ENCODE measurements around the gene ALG2.

Gene ALG2

GRCh38 chr9:99183616-99184015 lies 38.1 kb downstream of the ALG2 start:
- no peaks in the 10 kb centered on the region for H3K9me3 ChIP-seq (ENCODE audit: low read length)
- H3K4me1 ChIP-seq (ENCODE audit: insufficient read depth, low read length), result peaks cover 12% of the 10 kb centered on the region
- H2AFZ ChIP-seq (ENCODE audit: low read depth, low read length), result no peak overlapping the region
- no peaks in the 10 kb centered on the region for H3K27me3 ChIP-seq (ENCODE audit: insufficient read depth, low read length)
- no peak overlapping the region for H3K4me3 ChIP-seq (ENCODE audit: low read length)
- no peaks in the 10 kb centered on the region for H3K36me3 ChIP-seq (ENCODE audit: insufficient read depth, low read length)

GRCh38 chr9:99182356-99182755 lies 39.4 kb downstream of the ALG2 start:
- no peaks in the 10 kb centered on the region for H3K36me3 ChIP-seq (ENCODE audit: insufficient read depth, low read length)
- peaks cover 12% of the 10 kb centered on the region for H3K4me1 ChIP-seq (ENCODE audit: insufficient read depth, low read length)
- no peak overlapping the region for H2AFZ ChIP-seq (ENCODE audit: low read depth, low read length)
- no peak overlapping the region for H3K4me3 ChIP-seq (ENCODE audit: low read length)
- H3K9me3 ChIP-seq (ENCODE audit: low read length), result no peaks in the 10 kb centered on the region
- H3K27me3 ChIP-seq (ENCODE audit: insufficient read depth, low read length), result no peaks in the 10 kb centered on the region

GRCh38 chr9:99181621-99182020 lies 40.1 kb downstream of the ALG2 start:
- Histone ChIP-seq H3K36me3 (ENCODE audit: insufficient read depth, low read length) (no peaks in the 10 kb centered on the region), H3K9me3 (ENCODE audit: low read length) (no peaks in the 10 kb centered on the region), H3K27me3 (ENCODE audit: insufficient read depth, low read length) (no peaks in the 10 kb centered on the region), H3K4me3 (ENCODE audit: low read length) (no peak overlapping the region), H3K4me1 (ENCODE audit: insufficient read depth, low read length) (peaks cover 18% of the 10 kb centered on the region), H2AFZ (ENCODE audit: low read depth, low read length) (no peak overlapping the region)

GRCh38 chr9:99181206-99181605 lies 40.5 kb downstream of the ALG2 start:
- Histone ChIP-seq H3K4me1 (ENCODE audit: insufficient read depth, low read length) (peaks cover 22% of the 10 kb centered on the region), H3K4me3 (ENCODE audit: low read length) (no peak overlapping the region), H3K36me3 (ENCODE audit: insufficient read depth, low read length) (no peaks in the 10 kb centered on the region), H2AFZ (ENCODE audit: low read depth, low read length) (no peak overlapping the region), H3K27me3 (ENCODE audit: insufficient read depth, low read length) (no peaks in the 10 kb centered on the region), H3K9me3 (ENCODE audit: low read length) (no peaks in the 10 kb centered on the region)

- no peaks in the 10 kb centered on the region for H3K9me3 ChIP-seq (ENCODE audit: low read length)
- H3K27me3 ChIP-seq (ENCODE audit: insufficient read depth, low read length), result no peaks in the 10 kb centered on the region
- no peaks in the 10 kb centered on the region for H3K36me3 ChIP-seq (ENCODE audit: insufficient read depth, low read length)
- peaks cover 24% of the 10 kb centered on the region for H3K4me1 ChIP-seq (ENCODE audit: insufficient read depth, low read length)
- H2AFZ ChIP-seq (ENCODE audit: low read depth, low read length), result no peak overlapping the region
- H3K4me3 ChIP-seq (ENCODE audit: low read length), result no peak overlapping the region
Observed at GRCh38 chr9:99180662-99181061, 41.1 kb downstream of the ALG2 start.

- no peak overlapping the region for H2AFZ ChIP-seq (ENCODE audit: low read depth, low read length)
- no peaks in the 10 kb centered on the region for H3K36me3 ChIP-seq (ENCODE audit: insufficient read depth, low read length)
- no peak overlapping the region for H3K4me3 ChIP-seq (ENCODE audit: low read length)
- H3K9me3 ChIP-seq (ENCODE audit: low read length), result no peaks in the 10 kb centered on the region
- no peaks in the 10 kb centered on the region for H3K27me3 ChIP-seq (ENCODE audit: insufficient read depth, low read length)
- H3K4me1 ChIP-seq (ENCODE audit: insufficient read depth, low read length), result peaks cover 24% of the 10 kb centered on the region
Observed at GRCh38 chr9:99180199-99180598, 41.5 kb downstream of the ALG2 start.

- Histone ChIP-seq H3K4me1 (ENCODE audit: insufficient read depth, low read length) (peaks cover 22% of the 10 kb centered on the region), H3K27me3 (ENCODE audit: insufficient read depth, low read length) (no peaks in the 10 kb centered on the region), H3K36me3 (ENCODE audit: insufficient read depth, low read length) (no peaks in the 10 kb centered on the region), H2AFZ (ENCODE audit: low read depth, low read length) (no peak overlapping the region), H3K4me3 (ENCODE audit: low read length) (no peak overlapping the region), H3K9me3 (ENCODE audit: low read length) (no peaks in the 10 kb centered on the region)
Observed at GRCh38 chr9:99178912-99179872, 42.5 kb downstream of the ALG2 start.

GRCh38 chr9:99177576-99178366 lies 44.0 kb downstream of the ALG2 start:
- no peak overlapping the region for H2AFZ ChIP-seq (ENCODE audit: low read depth, low read length)
- H3K27me3 ChIP-seq (ENCODE audit: insufficient read depth, low read length), result no peaks in the 10 kb centered on the region
- H3K4me1 ChIP-seq (ENCODE audit: insufficient read depth, low read length), result peaks cover 34% of the 10 kb centered on the region
- H3K4me3 ChIP-seq (ENCODE audit: low read length), result no peak overlapping the region
- H3K9me3 ChIP-seq (ENCODE audit: low read length), result no peaks in the 10 kb centered on the region
- no peaks in the 10 kb centered on the region for H3K36me3 ChIP-seq (ENCODE audit: insufficient read depth, low read length)

- no peak overlapping the region for H3K4me3 ChIP-seq (ENCODE audit: low read length)
- no peaks in the 10 kb centered on the region for H3K36me3 ChIP-seq (ENCODE audit: insufficient read depth, low read length)
- H3K9me3 ChIP-seq (ENCODE audit: low read length), result no peaks in the 10 kb centered on the region
- no peak overlapping the region for H2AFZ ChIP-seq (ENCODE audit: low read depth, low read length)
- no peaks in the 10 kb centered on the region for H3K27me3 ChIP-seq (ENCODE audit: insufficient read depth, low read length)
- H3K4me1 ChIP-seq (ENCODE audit: insufficient read depth, low read length), result peaks cover 45% of the 10 kb centered on the region
Observed at GRCh38 chr9:99176527-99177013, 45.2 kb downstream of the ALG2 start.

GRCh38 chr9:99173570-99174504 lies 47.9 kb downstream of the ALG2 start:
- no peaks in the 10 kb centered on the region for H3K9me3 ChIP-seq (ENCODE audit: low read length)
- peaks cover 62% of the 10 kb centered on the region for H3K4me1 ChIP-seq (ENCODE audit: insufficient read depth, low read length)
- H3K36me3 ChIP-seq (ENCODE audit: insufficient read depth, low read length), result no peaks in the 10 kb centered on the region
- no peaks in the 10 kb centered on the region for H3K27me3 ChIP-seq (ENCODE audit: insufficient read depth, low read length)
- no peak overlapping the region for H3K4me3 ChIP-seq (ENCODE audit: low read length)
- no peak overlapping the region for H2AFZ ChIP-seq (ENCODE audit: low read depth, low read length)

- no peaks in the 10 kb centered on the region for H3K27me3 ChIP-seq (ENCODE audit: insufficient read depth, low read length)
- H2AFZ ChIP-seq (ENCODE audit: low read depth, low read length), result no peak overlapping the region
- H3K9me3 ChIP-seq (ENCODE audit: low read length), result no peaks in the 10 kb centered on the region
- peaks cover 72% of the 10 kb centered on the region for H3K4me1 ChIP-seq (ENCODE audit: insufficient read depth, low read length)
- H3K36me3 ChIP-seq (ENCODE audit: insufficient read depth, low read length), result no peaks in the 10 kb centered on the region
- H3K4me3 ChIP-seq (ENCODE audit: low read length), result no peak overlapping the region
Observed at GRCh38 chr9:99172124-99173091, 49.3 kb downstream of the ALG2 start.
